GM06990 (cell line): ENCODE measurements around the gene PEPD.

ENCODE experiments used
- DNase-seq: peaks from one replicate; pipeline ENCODE4 v3.0.0-alpha.2; 2011; ENCODE audit not compliant: insufficient read length; ENCODE audit errors: extremely low read depth
- H3K27me3 ChIP-seq: replicated peaks from 2 replicates; pipeline ENCODE4 v1.6.0; 2011; ENCODE audit warnings: low read length; ENCODE audit not compliant: control insufficient read depth, insufficient read depth
- H3K36me3 ChIP-seq: 2 replicates; pipeline ENCODE4 v1.5.1; 2011; ENCODE audit warnings: low read length; ENCODE audit not compliant: control insufficient read depth, insufficient read depth
- H3K4me3 ChIP-seq: replicated peaks from 2 replicates; pipeline ENCODE4 v1.5.1; 2011; ENCODE audit warnings: low read depth, mild to moderate bottlenecking, control low read depth, low read length
- TF ChIP-seq, protein P1 (sequence below): IDR thresholded peaks from 2 replicates; pipeline ENCODE4 v1.5.1; 2011; ENCODE audit warnings: low read length, control low read depth, mild to moderate bottlenecking, inconsistent platforms; ENCODE audit not compliant: insufficient read depth, poor library complexity, severe bottlenecking

The PEPD gene

DNA sequence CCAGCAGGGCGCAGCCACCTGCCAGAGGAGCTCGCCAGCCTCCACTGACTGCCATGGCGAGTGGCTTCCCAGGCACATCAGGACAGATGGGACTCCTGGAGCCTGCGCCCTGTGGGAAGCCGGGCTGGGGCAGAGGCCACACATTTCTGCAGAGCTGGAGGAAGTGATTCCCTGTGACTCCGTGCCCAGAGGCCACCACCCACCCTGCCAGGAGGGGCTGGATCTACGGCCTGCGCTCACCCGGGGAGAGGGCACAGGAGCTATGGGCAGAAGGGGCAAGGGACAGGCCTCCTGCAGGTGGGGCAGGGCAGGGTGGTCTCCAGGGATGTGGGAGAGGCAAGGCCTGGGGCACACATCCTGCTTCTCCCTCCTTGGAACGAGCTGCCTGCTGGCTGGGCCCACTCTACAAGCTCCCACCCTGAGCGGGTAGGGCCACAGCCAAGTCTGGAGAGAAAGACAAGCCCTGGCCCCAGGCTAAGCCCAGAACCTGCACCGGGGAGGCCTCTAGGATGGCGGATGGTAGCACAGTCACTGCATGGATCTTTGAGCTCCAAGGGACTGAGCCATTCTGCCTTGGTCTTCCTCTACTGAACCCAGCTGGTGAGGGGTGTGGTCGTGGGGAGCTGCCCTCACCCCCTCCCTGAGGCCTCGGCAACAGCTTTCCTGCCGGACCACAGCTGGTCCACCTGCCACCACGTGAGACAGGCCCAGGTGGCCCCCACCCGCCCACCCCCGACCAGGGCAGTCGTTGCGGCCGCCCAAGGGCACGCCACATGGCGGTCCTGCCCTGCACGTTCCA lies 107.5 kb downstream of the PEPD start:
- Histone ChIP-seq H3K4me3 (no peak overlapping the region), H3K36me3 (no peaks in the 10 kb centered on the region; the same call in 1 of the 2 replicates), H3K27me3 (no peaks in the 10 kb centered on the region)
- DNase-seq: no peak
- TF ChIP-seq, protein P1, sequence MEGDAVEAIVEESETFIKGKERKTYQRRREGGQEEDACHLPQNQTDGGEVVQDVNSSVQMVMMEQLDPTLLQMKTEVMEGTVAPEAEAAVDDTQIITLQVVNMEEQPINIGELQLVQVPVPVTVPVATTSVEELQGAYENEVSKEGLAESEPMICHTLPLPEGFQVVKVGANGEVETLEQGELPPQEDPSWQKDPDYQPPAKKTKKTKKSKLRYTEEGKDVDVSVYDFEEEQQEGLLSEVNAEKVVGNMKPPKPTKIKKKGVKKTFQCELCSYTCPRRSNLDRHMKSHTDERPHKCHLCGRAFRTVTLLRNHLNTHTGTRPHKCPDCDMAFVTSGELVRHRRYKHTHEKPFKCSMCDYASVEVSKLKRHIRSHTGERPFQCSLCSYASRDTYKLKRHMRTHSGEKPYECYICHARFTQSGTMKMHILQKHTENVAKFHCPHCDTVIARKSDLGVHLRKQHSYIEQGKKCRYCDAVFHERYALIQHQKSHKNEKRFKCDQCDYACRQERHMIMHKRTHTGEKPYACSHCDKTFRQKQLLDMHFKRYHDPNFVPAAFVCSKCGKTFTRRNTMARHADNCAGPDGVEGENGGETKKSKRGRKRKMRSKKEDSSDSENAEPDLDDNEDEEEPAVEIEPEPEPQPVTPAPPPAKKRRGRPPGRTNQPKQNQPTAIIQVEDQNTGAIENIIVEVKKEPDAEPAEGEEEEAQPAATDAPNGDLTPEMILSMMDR: no peak

DNA sequence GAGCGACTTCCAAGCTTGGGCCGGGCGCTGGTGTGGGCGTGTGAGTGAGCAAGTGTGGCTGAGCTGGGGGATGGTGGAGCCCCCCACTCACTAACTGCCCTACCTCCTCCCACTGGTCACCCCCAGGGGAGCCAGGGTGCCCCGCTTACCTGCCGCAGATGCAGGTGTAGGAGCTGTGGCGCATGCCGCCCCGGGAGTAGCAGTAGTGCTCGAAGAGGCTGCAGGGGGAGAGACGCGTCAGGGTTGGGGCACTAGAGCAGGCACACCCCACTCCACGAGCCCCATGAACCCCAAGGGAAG lies 108.2 kb downstream of the PEPD start:
- no peak overlapping the region for H3K4me3 ChIP-seq
- DNase-seq: no peak
- TF ChIP-seq, protein P1: no peak
- H3K27me3 ChIP-seq: no peaks in the 10 kb centered on the region
- no peaks in the 10 kb centered on the region; the same call in 1 of the 2 replicates for H3K36me3 ChIP-seq

DNA sequence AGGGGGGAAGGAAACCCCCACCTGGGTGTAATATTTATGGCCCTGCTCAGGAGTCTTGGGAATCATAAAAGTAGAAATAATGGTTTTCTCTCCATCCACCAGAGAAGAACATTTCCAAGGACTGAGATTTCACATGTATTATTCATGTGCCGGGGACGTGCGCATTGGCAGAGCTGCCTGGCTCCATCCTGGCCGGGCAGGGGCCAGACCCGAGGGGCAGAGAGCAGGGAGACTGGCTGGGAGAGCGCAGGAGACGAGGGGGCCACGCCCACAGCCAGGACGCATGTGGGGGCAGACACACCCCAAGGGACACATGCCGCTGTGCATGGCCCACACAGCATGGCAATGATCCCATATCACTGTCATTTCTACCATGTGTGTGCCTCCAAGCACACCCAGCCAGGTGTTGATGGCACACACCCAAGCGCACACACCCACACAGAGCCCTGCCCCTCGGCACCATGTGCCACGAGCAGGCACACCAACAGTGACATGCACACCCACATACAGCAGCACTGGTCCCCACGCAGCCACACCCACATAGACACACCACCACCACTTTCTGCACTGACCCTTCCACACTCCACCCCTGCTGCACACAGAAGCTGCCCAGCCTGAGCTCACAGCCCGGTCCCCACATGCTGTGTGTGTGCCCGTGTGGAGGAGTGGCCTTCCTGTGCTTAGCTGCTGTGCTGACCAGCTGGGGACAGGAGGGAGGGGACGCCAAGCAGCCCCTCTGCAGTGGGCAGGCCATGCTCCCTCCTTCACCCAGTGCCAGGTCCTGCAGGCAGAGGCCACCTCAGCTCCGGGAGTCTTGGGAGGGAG lies 108.8 kb downstream of the PEPD start:
- TF ChIP-seq, protein P1: no peak
- DNase-seq: no peak
- Histone ChIP-seq H3K4me3 (no peak overlapping the region), H3K27me3 (no peaks in the 10 kb centered on the region), H3K36me3 (no peaks in the 10 kb centered on the region; the same call in 1 of the 2 replicates)

- Histone ChIP-seq H3K27me3 (no peaks in the 10 kb centered on the region), H3K36me3 (no peaks in the 10 kb centered on the region; the same call in 1 of the 2 replicates), H3K4me3 (no peak overlapping the region)
- TF ChIP-seq, protein P1: no peak
- no peak for DNase-seq
Measured at GRCh38 chr19:33411621-33412180, 109.9 kb downstream of the PEPD start.

DNA sequence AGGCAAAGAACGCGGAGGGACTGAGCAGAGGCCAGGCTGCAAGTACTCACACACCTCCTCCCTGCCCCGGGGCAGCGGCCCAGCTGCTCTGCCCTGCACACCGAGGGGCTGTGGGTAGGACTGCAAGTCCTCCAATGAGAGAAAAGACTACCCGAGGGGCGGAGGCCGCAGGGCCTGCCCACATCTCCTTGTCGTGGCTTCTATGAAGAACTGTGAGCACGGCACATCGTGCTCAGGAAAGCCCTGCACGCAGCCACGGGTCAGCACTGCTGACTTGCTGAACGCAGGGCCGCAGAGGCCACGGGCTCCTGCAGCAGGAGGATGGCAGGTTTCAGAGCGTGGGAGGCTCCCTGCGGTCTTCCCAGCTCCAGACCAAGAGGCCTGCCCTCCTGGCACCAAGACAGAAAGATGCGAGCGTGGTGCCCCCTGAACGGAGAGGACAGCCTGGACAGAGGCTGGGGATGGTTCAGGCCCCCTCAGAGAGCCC lies 110.6 kb downstream of the PEPD start:
- Histone ChIP-seq H3K4me3 (no peak overlapping the region), H3K27me3 (no peaks in the 10 kb centered on the region), H3K36me3 (no peaks in the 10 kb centered on the region; the same call in 1 of the 2 replicates)
- TF ChIP-seq, protein P1: no peak
- no peak for DNase-seq
